Mucosa of stomach (tissue), 1 donor: Measurements from ENCODE around the gene NKTR.

ENCODE experiments used
- H3K27me3 ChIP-seq: one replicate; pipeline ENCODE4 v1.7.0; 2013; ENCODE audit warnings: mild to moderate bottlenecking, low read length; ENCODE audit not compliant: control insufficient read depth, insufficient read depth
- H3K36me3 ChIP-seq: one replicate; pipeline ENCODE4 v1.7.0; 2013; ENCODE audit warnings: low read length; ENCODE audit not compliant: control insufficient read depth, insufficient read depth
- H3K4me1 ChIP-seq: one replicate; pipeline ENCODE4 v1.7.0; 2013; ENCODE audit warnings: mild to moderate bottlenecking, low read length; ENCODE audit not compliant: control insufficient read depth, insufficient read depth
- H3K4me3 ChIP-seq: one replicate; pipeline ENCODE4 v1.7.0; 2013; ENCODE audit warnings: low read length
- H3K9ac ChIP-seq: one replicate; pipeline ENCODE4 v1.7.0; 2013; ENCODE audit warnings: mild to moderate bottlenecking, low read length, moderate library complexity
- H3K9me3 ChIP-seq: one replicate; pipeline ENCODE4 v1.7.0; 2013; ENCODE audit warnings: mild to moderate bottlenecking, low read length, moderate library complexity; ENCODE audit not compliant: control insufficient read depth
- donor health status: Pancreatic carcinoma.

Gene NKTR

GRCh38 chr3:42602961-42603360 lies 2.5 kb downstream of the NKTR start:
- Histone ChIP-seq H3K4me3 (no peak overlapping the region), H3K27me3 (no peaks in the 10 kb centered on the region), H3K36me3 (no peaks in the 10 kb centered on the region), H3K9me3 (no peaks in the 10 kb centered on the region), H3K4me1 (peaks cover 24% of the 10 kb centered on the region), H3K9ac (no peak overlapping the region)

- no peaks in the 10 kb centered on the region for H3K36me3 ChIP-seq
- H3K9me3 ChIP-seq, result no peaks in the 10 kb centered on the region
- no peak overlapping the region for H3K4me3 ChIP-seq
- H3K9ac ChIP-seq, result no peak overlapping the region
- H3K4me1 ChIP-seq, result peaks cover 24% of the 10 kb centered on the region
- no peaks in the 10 kb centered on the region for H3K27me3 ChIP-seq
These were observed 5.2 kb downstream of the NKTR start for GRCh38 chr3:42605546-42606173.

- H3K36me3 ChIP-seq, result no peaks in the 10 kb centered on the region
- no peak overlapping the region for H3K4me3 ChIP-seq
- H3K4me1 ChIP-seq, result peaks cover 28% of the 10 kb centered on the region
- no peaks in the 10 kb centered on the region for H3K9me3 ChIP-seq
- H3K9ac ChIP-seq, result no peak overlapping the region
- H3K27me3 ChIP-seq, result no peaks in the 10 kb centered on the region
These were observed 8.1 kb downstream of the NKTR start for GRCh38 chr3:42608581-42608980.

- no peak overlapping the region for H3K4me3 ChIP-seq
- peaks cover 16% of the 10 kb centered on the region for H3K4me1 ChIP-seq
- no peaks in the 10 kb centered on the region for H3K36me3 ChIP-seq
- no peak overlapping the region for H3K9ac ChIP-seq
- no peaks in the 10 kb centered on the region for H3K9me3 ChIP-seq
- H3K27me3 ChIP-seq, result no peaks in the 10 kb centered on the region
These were observed 10.5 kb downstream of the NKTR start for GRCh38 chr3:42610976-42611375.

- Histone ChIP-seq H3K36me3 (no peaks in the 10 kb centered on the region), H3K4me1 (peaks cover 12% of the 10 kb centered on the region), H3K27me3 (no peaks in the 10 kb centered on the region), H3K4me3 (no peak overlapping the region), H3K9ac (no peak overlapping the region), H3K9me3 (no peaks in the 10 kb centered on the region)
These were observed 11.7 kb downstream of the NKTR start for GRCh38 chr3:42612217-42612616.

- no peaks in the 10 kb centered on the region for H3K36me3 ChIP-seq
- no peak overlapping the region for H3K4me3 ChIP-seq
- H3K9me3 ChIP-seq, result no peaks in the 10 kb centered on the region
- no peak overlapping the region for H3K9ac ChIP-seq
- H3K27me3 ChIP-seq, result no peaks in the 10 kb centered on the region
- H3K4me1 ChIP-seq, result peaks cover 12% of the 10 kb centered on the region
These were observed 12.4 kb downstream of the NKTR start for GRCh38 chr3:42612928-42613327.

- H3K4me3 ChIP-seq, result no peak overlapping the region
- no peaks in the 10 kb centered on the region for H3K36me3 ChIP-seq
- H3K9me3 ChIP-seq, result no peaks in the 10 kb centered on the region
- no peaks in the 10 kb centered on the region for H3K27me3 ChIP-seq
- H3K4me1 ChIP-seq, result peaks cover 12% of the 10 kb centered on the region
- no peak overlapping the region for H3K9ac ChIP-seq
These were observed 13.0 kb downstream of the NKTR start for GRCh38 chr3:42613462-42613861.

GRCh38 chr3:42631620-42632019 lies 31.1 kb downstream of the NKTR start:
- Histone ChIP-seq H3K9ac (no peak overlapping the region), H3K4me1 (no peaks in the 10 kb centered on the region), H3K4me3 (no peak overlapping the region), H3K36me3 (peaks cover 13% of the 10 kb centered on the region), H3K9me3 (no peaks in the 10 kb centered on the region), H3K27me3 (no peaks in the 10 kb centered on the region)

- Histone ChIP-seq H3K27me3 (no peaks in the 10 kb centered on the region), H3K9me3 (no peaks in the 10 kb centered on the region), H3K9ac (no peak overlapping the region), H3K4me3 (no peak overlapping the region), H3K36me3 (peaks cover 13% of the 10 kb centered on the region), H3K4me1 (no peaks in the 10 kb centered on the region)
These were observed 31.7 kb downstream of the NKTR start for GRCh38 chr3:42632146-42632545.

- H3K36me3 ChIP-seq, result peaks cover 13% of the 10 kb centered on the region
- no peak overlapping the region for H3K4me3 ChIP-seq
- no peaks in the 10 kb centered on the region for H3K4me1 ChIP-seq
- no peak overlapping the region for H3K9ac ChIP-seq
- H3K27me3 ChIP-seq, result no peaks in the 10 kb centered on the region
- H3K9me3 ChIP-seq, result no peaks in the 10 kb centered on the region
These were observed 33.1 kb downstream of the NKTR start for GRCh38 chr3:42633544-42633943.

GRCh38 chr3:42635111-42635510 lies 34.6 kb downstream of the NKTR start:
- no peaks in the 10 kb centered on the region for H3K4me1 ChIP-seq
- no peak overlapping the region for H3K4me3 ChIP-seq
- no peak overlapping the region for H3K9ac ChIP-seq
- H3K9me3 ChIP-seq, result no peaks in the 10 kb centered on the region
- H3K27me3 ChIP-seq, result no peaks in the 10 kb centered on the region
- H3K36me3 ChIP-seq, result peaks cover 13% of the 10 kb centered on the region

- Histone ChIP-seq H3K36me3 (peaks cover 6% of the 10 kb centered on the region), H3K27me3 (no peaks in the 10 kb centered on the region), H3K9me3 (no peaks in the 10 kb centered on the region), H3K4me1 (no peaks in the 10 kb centered on the region), H3K4me3 (no peak overlapping the region), H3K9ac (no peak overlapping the region)
These were observed 36.5 kb downstream of the NKTR start for GRCh38 chr3:42637001-42637400.

GRCh38 chr3:42638339-42638842 lies 37.9 kb downstream of the NKTR start:
- Histone ChIP-seq H3K9me3 (no peaks in the 10 kb centered on the region), H3K36me3 (peaks cover 9% of the 10 kb centered on the region)

More at GRCh38 chr3:42638339-42638842, 37.9 kb downstream of the NKTR start:
- Histone ChIP-seq H3K27me3 (no peaks in the 10 kb centered on the region), H3K4me3 (no peak overlapping the region), H3K9ac (no peak overlapping the region), H3K4me1 (no peaks in the 10 kb centered on the region)
